Esophagus (tissue), 2 donors: Measurements from ENCODE around the gene NTRK3. TPM values are rescaled to one million over a fixed set of nuclear protein-coding genes. Genes with fewer than 3 reads are reported as not detected.

Source experiments
- H3K27ac ChIP-seq, 2 donors: one replicate each; pipeline ENCODE4 v1.5.1; 2013; ENCODE audit warnings: low read depth in 2 of 2, mild to moderate bottlenecking in 2 of 2, inconsistent platforms in 1 of 2, low read length in 1 of 2, moderate library complexity in 1 of 2
- H3K27me3 ChIP-seq, 2 donors: one replicate each; pipeline ENCODE4 v1.6.1; 2013; ENCODE audit warnings: low read length in 2 of 2, control low read depth in 1 of 2, mild to moderate bottlenecking in 1 of 2; ENCODE audit not compliant: insufficient read depth in 2 of 2, control insufficient read depth in 1 of 2
- H3K36me3 ChIP-seq, 2 donors: one replicate each; pipeline ENCODE4 v1.6.1; 2013; ENCODE audit warnings: low read length in 1 of 2; ENCODE audit not compliant: control insufficient read depth in 2 of 2, insufficient read depth in 2 of 2
- H3K4me1 ChIP-seq, 2 donors: one replicate each; pipeline ENCODE4 v1.6.1; 2013; ENCODE audit warnings: low read length in 1 of 2; ENCODE audit not compliant: control insufficient read depth in 2 of 2, insufficient read depth in 2 of 2
- H3K4me3 ChIP-seq, 2 donors: one replicate each; pipeline ENCODE4 v1.5.1; 2013; ENCODE audit warnings: low read length in 2 of 2, mild to moderate bottlenecking in 2 of 2, low read depth in 1 of 2, moderate library complexity in 1 of 2
- H3K9me3 ChIP-seq, 2 donors: one replicate each; pipeline ENCODE4 v1.6.1; 2013; ENCODE audit warnings: mild to moderate bottlenecking in 2 of 2, low read depth in 1 of 2, low read length in 1 of 2, moderate library complexity in 1 of 2; ENCODE audit not compliant: control insufficient read depth in 2 of 2, insufficient read depth in 1 of 2
- WGBS, 2 donors: extraction: QIAGEN DNeasy Blood & Tissue Kit; methylation state at CpG; one replicate each; pipeline ENCODE4 v1.1.7; 2013; 5-methylcytosine and 5-hydroxymethylcytosine counted together
- polyA plus RNA-seq, 2 donors: library from polyadenylated mRNA; stranded (reverse); fragments of 200-250 nt; gene quantifications; one replicate each; pipeline ENCODE4 v1.2.3, GENCODE V29; 2013
- donor health status: healthy with polysubstance abuse.
- donor health status: Bipolar disorder and iron deficiency.

The NTRK3 gene
- polyA plus RNA-seq, 2 donors, result 0.61 to 0.77 TPM

DNA sequence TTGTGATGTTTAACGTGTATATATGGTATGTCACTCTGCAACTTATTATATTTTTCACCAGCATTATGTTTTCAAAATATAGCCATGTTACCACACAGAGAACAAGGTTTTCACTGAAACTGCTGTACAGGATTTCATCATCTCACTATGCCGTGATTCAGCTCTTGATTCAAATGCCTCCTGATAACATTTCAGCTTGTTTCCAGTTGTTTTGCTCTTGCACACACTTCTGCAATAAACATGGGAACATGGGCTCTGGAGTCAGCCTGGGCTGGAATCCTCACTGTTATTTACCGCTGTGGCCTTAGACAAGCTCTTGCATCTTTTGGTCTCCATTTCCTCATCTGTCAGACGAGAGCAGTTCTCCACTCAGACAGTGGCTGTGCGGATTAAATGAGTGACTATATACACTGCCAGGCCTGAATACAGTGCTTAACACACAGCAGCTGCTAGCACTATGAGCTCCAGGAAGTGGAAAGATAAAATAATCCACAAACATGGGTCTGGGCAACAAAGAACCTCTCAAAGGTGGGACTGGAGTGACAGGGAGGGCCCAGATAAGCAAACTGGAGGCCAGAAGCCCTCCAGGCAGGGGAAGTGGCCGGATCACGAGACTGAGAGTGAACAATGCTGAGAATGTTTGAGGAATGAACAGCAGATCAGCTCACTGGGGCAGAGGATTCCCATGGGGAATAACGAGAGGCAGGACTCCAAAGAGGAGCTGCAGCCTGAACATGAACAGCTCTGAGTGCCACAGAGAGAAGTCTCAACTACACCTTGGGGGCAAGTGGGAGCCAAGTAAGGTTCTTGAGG is 17.7 kb downstream of the NTRK3 start:
- Histone ChIP-seq H3K4me3 (no peak overlapping the region), H3K9me3 (no peaks in the 10 kb centered on the region), H3K4me1 (peaks cover 0 to 2% of the 10 kb centered on the region in 2 donors), H3K27ac (no peak overlapping the region), H3K36me3 (no peaks in the 10 kb centered on the region), H3K27me3 (no peaks in the 10 kb centered on the region)
- 61 to 62% methylated on average over 8 of the region's 8 CpGs for WGBS, 2 donors

DNA sequence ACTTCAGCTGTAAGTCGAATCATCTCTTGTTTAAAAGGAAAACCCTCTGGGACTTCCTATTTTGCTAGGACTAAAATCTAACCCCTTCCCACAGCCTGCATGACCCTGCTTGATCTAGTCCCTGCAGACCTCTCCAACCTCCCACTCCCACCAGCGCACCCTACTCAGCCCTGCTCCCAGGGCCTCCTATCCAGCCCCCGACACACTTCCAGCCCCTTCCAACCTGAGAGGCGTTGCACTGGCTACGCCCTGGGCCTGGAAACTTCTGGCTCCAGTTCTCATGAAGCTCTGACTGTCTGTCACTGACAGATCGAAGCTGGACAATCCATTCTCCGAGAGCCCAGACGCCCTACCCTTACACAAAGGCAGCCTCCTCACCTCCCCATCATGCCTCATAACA is 21.8 kb downstream of the NTRK3 start:
- no peaks in the 10 kb centered on the region for H3K36me3 ChIP-seq
- H3K9me3 ChIP-seq, result no peaks in the 10 kb centered on the region
- H3K4me1 ChIP-seq, result peaks cover 0 to 2% of the 10 kb centered on the region in 2 donors
- 82 to 87% methylated on average over 8 of the region's 8 CpGs for WGBS, 2 donors
- H3K4me3 ChIP-seq, result no peak overlapping the region
- H3K27me3 ChIP-seq, result no peaks in the 10 kb centered on the region
- no peak overlapping the region for H3K27ac ChIP-seq

GRCh38 chr15:88233921-88234320 is 22.6 kb downstream of the NTRK3 start:
- Histone ChIP-seq H3K36me3 (no peaks in the 10 kb centered on the region), H3K4me3 (no peak overlapping the region), H3K9me3 (no peaks in the 10 kb centered on the region), H3K4me1 (peaks cover 0 to 2% of the 10 kb centered on the region in 2 donors), H3K27ac (no peak overlapping the region), H3K27me3 (no peaks in the 10 kb centered on the region)
- WGBS, 2 donors, result 81 to 82% methylated on average over 9 of the region's 9 CpGs

GRCh38 chr15:88232771-88233201 is 23.8 kb downstream of the NTRK3 start:
- WGBS, 2 donors, result 64 to 72% methylated on average over 4 of the region's 4 CpGs
- Histone ChIP-seq H3K36me3 (no peaks in the 10 kb centered on the region), H3K27me3 (no peaks in the 10 kb centered on the region), H3K9me3 (no peaks in the 10 kb centered on the region), H3K4me1 (peaks cover 0 to 2% of the 10 kb centered on the region in 2 donors), H3K27ac (no peak overlapping the region), H3K4me3 (no peak overlapping the region)

DNA sequence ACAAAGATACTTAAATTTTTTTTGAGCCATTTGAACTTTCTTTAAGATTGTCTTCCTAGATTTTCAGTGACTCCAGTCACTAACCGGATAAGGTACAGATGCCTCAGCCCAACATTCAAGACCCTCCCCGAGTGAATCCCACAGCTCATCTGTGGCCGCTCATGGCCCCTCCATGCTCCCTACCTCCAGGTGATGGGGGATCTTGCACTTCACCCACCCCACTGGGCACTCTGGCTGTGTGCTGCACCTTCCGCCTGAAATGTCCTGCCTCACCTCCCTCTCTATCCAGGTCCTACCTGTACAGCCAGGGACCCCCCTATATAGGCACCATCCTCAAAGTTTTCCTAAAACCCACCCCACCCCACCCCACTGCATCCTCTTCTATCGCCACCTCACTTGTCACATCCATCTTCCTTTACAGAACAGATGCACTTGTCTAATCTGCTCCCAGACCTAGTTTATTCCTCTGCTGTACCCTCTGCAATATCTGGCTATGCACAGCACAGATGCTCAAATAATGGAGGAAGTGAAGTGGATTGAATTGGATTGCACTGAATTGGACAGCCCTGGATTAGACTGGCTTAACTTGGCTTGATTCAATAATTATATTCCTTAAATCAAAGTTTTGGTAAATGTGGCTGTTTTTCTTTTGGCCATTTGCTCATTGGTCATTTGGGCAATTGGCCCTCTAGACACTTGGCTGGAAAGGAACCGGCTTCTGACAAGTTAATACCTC is 24.5 kb downstream of the NTRK3 start:
- H3K9me3 ChIP-seq, result no peaks in the 10 kb centered on the region
- no peak overlapping the region for H3K4me3 ChIP-seq
- H3K27ac ChIP-seq, result no peak overlapping the region
- WGBS, 2 donors, result 84 to 86% methylated on average over 6 of the region's 6 CpGs
- H3K36me3 ChIP-seq, result no peaks in the 10 kb centered on the region
- peaks cover 0 to 2% of the 10 kb centered on the region in 2 donors for H3K4me1 ChIP-seq
- H3K27me3 ChIP-seq, result no peaks in the 10 kb centered on the region

GRCh38 chr15:88230823-88231222 is 25.7 kb downstream of the NTRK3 start:
- WGBS, 2 donors, result 33 to 48% methylated on average over 2 of the region's 2 CpGs

DNA sequence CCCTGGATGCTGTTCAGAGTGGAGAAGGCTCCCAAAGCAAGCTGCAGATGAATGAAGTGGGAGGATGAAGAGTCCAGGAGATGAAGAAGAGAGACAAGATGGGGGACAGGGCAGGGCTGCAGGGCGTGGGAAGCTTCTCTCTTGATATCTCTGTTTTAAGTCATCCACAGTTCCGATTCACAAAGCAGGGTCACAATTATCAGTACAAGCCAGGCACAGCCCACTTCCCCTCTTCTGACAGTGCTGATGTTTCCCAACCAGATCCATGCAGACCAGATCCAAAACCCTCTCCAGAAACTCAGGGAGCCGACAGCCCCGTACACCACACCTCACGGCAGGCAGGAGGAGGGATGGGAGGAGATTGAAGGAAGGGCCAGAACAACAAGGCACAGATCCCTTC is 31.1 kb downstream of the NTRK3 start:
- H3K27me3 ChIP-seq, result no peaks in the 10 kb centered on the region
- 62 to 75% methylated on average over 5 of the region's 5 CpGs for WGBS, 2 donors
- no peaks in the 10 kb centered on the region for H3K36me3 ChIP-seq
- H3K4me3 ChIP-seq, result no peak overlapping the region
- H3K4me1 ChIP-seq, result no peaks in the 10 kb centered on the region
- H3K9me3 ChIP-seq, result no peaks in the 10 kb centered on the region
- no peak overlapping the region for H3K27ac ChIP-seq

More at GRCh38 chr15:88230823-88231222, 25.7 kb downstream of the NTRK3 start:
- Histone ChIP-seq H3K36me3 (no peaks in the 10 kb centered on the region), H3K27me3 (no peaks in the 10 kb centered on the region), H3K4me3 (no peak overlapping the region), H3K27ac (no peak overlapping the region), H3K9me3 (no peaks in the 10 kb centered on the region), H3K4me1 (peaks cover 0 to 2% of the 10 kb centered on the region in 2 donors)

DNA sequence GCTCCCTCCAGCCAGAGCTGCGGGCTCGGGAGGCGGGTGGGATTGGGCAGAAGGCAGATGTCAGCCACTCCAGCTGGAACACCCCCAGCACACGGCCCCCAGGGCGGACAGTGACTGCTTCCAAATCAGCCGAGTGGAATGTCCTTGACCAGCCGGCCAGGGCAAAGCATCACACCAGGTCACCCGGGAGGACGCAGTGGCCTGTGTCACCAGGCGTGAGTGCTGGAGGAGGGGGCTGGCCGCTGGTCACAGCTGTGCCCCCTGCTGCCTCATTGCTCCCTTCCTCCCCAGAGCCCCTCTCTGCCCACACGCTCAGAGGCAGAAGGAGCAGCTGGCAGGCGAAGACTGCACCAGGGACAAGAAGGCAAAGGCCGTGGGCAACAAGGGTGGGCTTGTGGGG is 33.5 kb downstream of the NTRK3 start:
- Histone ChIP-seq H3K4me3 (no peak overlapping the region), H3K4me1 (no peaks in the 10 kb centered on the region), H3K9me3 (no peaks in the 10 kb centered on the region), H3K36me3 (no peaks in the 10 kb centered on the region), H3K27ac (no peak overlapping the region), H3K27me3 (no peaks in the 10 kb centered on the region)
- 69 to 72% methylated on average over 14 of the region's 14 CpGs for WGBS, 2 donors

DNA sequence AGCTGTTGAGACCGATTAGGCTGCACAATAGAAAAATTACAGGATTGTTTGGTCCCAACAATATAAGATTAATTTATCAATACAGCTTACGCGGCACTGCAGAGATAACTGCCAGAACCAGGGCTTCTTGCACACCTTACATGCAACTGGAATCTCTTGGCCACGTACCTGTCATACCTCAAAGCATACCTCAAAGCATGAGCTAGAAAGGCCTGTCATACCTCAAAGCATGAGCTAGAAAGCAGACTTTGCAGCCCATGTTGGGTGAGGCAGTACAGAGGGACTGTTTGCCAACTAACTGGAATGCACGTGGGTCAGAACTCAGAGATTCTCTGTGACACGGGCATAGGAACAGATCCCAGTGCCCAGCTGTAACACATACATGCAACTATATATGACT is 34.7 kb downstream of the NTRK3 start:
- H3K9me3 ChIP-seq, result no peaks in the 10 kb centered on the region
- 52 to 55% methylated on average over 6 of the region's 6 CpGs for WGBS, 2 donors
- H3K27ac ChIP-seq, result no peak overlapping the region
- no peaks in the 10 kb centered on the region for H3K4me1 ChIP-seq
- no peaks in the 10 kb centered on the region for H3K27me3 ChIP-seq
- H3K4me3 ChIP-seq, result no peak overlapping the region
- no peaks in the 10 kb centered on the region for H3K36me3 ChIP-seq
